NCI-H446 (cell line): ENCODE results near the gene NPC1L1.

Source experiments
- DNase-seq, 2 experiments: peaks; one replicate each; lab custom pipeline; 2025; lab: John Stamatoyannopoulos, UW

Gene NPC1L1, protein sequence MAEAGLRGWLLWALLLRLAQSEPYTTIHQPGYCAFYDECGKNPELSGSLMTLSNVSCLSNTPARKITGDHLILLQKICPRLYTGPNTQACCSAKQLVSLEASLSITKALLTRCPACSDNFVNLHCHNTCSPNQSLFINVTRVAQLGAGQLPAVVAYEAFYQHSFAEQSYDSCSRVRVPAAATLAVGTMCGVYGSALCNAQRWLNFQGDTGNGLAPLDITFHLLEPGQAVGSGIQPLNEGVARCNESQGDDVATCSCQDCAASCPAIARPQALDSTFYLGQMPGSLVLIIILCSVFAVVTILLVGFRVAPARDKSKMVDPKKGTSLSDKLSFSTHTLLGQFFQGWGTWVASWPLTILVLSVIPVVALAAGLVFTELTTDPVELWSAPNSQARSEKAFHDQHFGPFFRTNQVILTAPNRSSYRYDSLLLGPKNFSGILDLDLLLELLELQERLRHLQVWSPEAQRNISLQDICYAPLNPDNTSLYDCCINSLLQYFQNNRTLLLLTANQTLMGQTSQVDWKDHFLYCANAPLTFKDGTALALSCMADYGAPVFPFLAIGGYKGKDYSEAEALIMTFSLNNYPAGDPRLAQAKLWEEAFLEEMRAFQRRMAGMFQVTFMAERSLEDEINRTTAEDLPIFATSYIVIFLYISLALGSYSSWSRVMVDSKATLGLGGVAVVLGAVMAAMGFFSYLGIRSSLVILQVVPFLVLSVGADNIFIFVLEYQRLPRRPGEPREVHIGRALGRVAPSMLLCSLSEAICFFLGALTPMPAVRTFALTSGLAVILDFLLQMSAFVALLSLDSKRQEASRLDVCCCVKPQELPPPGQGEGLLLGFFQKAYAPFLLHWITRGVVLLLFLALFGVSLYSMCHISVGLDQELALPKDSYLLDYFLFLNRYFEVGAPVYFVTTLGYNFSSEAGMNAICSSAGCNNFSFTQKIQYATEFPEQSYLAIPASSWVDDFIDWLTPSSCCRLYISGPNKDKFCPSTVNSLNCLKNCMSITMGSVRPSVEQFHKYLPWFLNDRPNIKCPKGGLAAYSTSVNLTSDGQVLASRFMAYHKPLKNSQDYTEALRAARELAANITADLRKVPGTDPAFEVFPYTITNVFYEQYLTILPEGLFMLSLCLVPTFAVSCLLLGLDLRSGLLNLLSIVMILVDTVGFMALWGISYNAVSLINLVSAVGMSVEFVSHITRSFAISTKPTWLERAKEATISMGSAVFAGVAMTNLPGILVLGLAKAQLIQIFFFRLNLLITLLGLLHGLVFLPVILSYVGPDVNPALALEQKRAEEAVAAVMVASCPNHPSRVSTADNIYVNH (N-terminal part only)

GRCh38 chr7:44541028-44541869 lies at the start of gene NPC1L1:
TSS of gene NPC1L1 (minus strand) at chr7:44541330. CDS start at chr7:44541259, 71 bp downstream.
- no peak for DNase-seq

- DNase-seq: no peak
Observed at GRCh38 chr7:44590910-44591309, 49.8 kb upstream of the NPC1L1 start.

GRCh38 chr7:44587843-44588711 lies 46.9 kb upstream of the NPC1L1 start:
- peak; percentile 19 to 52 for DNase-seq

DNA sequence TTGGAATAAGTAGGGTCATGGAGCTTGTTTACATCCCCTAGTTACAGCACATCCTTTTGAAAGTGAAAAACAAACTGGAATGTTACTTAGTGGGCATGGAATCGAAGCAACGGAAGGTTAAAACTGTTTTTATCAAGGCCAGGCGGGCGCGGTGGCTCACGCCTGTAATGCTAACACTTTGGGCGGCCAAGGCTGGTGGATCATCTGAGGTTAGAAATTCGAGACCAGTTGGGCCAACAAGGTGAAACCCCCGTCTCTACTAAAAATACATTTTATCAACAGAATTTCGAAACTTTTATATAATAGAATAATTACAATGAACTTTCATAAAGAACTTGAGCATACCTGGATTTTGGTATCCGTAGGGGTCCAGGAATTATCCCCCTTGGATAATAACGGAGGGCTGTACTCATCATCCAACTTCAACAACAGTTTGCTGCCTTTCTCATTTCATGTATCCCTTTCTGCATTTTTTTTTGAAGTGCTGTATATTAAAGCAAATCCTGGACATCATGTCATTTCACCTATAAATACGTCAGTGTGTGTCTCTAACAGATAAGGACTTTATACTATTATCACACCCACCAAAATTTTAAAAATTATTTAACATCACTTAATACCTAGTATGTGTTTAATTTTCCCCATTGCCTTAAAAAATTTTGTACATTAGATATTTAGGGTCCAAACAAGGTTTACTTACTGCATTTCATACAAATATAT lies 42.2 kb upstream of the NPC1L1 start:
- no peak for DNase-seq

DNA sequence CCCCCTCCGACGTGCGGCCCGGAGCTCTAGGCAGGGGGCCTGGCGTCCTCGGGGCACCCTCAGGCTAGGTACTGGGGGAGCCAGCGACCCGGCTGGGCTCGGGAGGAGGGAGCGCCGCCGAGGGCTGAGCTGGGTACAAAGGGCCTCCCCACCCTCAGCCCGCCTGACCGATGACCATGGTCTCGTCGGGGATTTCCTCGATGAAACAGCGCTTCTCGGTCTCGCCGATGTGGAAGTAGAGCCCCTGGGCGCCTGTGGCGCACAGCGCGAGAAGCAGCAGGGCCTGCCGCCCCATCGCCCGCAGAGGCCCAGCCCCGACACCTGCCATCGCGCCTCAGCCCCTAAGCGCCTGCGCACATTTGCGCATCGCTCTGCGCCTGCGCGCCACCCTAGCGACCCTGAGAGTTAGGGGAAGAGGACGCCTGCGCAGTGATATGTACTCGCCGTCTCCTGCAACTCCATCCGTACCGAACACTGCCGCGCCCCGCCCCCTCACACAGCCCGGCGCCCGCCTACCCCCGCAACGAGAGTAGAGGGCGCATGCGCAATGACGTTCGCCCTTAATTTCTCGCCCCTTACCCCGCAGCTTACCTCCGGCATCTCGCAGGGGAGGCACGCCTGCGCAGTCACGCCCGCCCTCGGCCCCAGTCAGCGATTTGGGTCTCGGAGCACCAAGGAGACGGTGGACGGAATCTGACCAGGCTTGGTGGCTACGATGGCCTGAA lies 40.9 kb upstream of the NPC1L1 start, which contains the start of gene TMED4:
TMED4 (minus strand) TSS at position 353 of the 725 bp plus-strand sequence; CDS start at position 328, 25 bp downstream.
- peak; percentile 98 to 99 for DNase-seq

DNA sequence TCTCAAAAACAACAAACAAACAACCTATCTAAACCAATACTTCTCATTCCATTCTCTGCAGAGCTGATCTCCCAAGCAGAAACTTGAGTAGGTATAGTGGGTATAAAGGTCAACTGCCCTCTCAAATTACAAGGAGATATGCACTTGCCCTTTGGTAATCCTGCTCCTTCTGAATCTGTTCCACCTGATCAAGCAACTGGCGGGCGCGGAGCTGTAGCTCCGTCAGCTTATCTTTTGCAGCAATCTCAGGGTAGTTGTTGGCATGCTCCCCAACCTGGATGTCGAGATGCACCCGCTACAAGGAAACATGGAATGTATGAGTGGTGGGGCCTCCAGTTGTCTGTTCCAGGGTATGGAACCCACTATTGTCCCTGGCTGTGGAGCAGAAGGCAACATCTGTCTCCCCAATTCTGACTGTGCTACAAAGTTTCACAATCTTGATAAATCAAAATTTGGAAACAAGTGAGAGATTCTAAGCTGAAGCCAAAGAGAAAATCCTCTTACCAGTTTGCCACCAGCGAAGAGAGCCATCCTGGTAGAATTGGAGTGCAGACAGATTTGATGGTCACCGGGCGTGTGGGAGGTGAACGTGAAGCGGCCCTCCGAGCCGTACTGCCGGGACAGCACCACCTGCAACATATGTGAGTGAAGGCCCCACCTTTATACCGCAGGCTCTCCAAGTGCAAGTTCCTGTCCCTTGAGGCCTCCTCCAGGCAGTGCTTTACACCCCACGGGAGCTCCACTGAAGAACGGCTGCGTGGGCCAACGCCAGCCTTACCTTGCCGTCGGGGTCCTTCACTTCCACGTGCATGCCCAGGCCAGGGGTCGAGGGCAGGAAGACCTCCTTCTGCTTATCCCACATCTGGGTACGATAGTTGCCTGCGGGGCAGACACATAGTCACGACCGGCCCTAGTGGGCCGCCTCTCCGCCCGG lies 40.1 kb upstream of the NPC1L1 start:
- DNase-seq: no peak

DNA sequence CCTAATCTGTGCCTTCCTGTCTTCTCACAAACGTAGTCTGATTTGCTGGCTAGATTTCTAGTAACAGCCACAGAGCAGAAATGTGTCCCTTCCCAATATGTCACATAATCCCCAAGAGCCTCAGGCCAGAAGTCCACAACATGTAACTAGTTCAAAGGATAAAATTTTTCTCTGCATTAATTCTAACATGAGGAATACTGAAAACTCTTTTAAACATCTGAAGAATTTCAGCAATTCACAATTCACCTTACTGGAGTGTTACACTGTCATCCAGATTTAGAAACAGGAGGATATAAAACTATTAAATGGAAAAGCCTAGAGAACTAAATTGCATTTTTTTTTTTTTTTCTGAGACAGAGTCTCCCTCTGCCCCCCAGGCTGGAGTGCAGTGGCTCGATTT lies 35.1 kb upstream of the NPC1L1 start:
- no peak for DNase-seq

- DNase-seq: no peak
Observed at GRCh38 chr7:44575054-44575453, 33.9 kb upstream of the NPC1L1 start.

- no peak for DNase-seq
Observed at GRCh38 chr7:44574287-44574872, 33.2 kb upstream of the NPC1L1 start.

- DNase-seq: peak; percentile 88 to 98
Observed at GRCh38 chr7:44573464-44574286, 32.5 kb upstream of the NPC1L1 start, which contains the start of gene DDX56. TSS of gene DDX56 (minus strand) at chr7:44573908. CDS start at chr7:44573895, 13 bp downstream.

- no peak for DNase-seq
Observed at GRCh38 chr7:44572771-44573170, 31.6 kb upstream of the NPC1L1 start.

DNA sequence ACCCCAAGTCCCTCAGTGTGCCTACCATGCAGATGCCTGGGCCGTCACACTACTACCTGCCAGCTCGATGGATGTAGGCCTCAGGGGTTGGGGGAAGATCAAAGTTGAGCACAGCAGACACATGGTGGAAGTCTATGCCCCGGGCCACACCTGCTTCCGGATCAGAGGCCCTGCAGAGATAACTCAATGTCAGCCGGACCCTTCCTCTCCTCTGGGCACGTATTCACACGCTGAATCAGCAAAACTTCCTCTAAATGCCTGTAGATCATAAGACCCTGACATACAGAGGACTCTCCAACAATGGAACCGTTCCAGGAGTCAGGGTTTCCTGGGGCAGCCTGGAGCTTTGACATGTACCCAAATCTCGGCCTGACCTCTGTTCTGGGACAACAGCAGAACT lies 28.8 kb upstream of the NPC1L1 start:
- no peak for DNase-seq

DNA sequence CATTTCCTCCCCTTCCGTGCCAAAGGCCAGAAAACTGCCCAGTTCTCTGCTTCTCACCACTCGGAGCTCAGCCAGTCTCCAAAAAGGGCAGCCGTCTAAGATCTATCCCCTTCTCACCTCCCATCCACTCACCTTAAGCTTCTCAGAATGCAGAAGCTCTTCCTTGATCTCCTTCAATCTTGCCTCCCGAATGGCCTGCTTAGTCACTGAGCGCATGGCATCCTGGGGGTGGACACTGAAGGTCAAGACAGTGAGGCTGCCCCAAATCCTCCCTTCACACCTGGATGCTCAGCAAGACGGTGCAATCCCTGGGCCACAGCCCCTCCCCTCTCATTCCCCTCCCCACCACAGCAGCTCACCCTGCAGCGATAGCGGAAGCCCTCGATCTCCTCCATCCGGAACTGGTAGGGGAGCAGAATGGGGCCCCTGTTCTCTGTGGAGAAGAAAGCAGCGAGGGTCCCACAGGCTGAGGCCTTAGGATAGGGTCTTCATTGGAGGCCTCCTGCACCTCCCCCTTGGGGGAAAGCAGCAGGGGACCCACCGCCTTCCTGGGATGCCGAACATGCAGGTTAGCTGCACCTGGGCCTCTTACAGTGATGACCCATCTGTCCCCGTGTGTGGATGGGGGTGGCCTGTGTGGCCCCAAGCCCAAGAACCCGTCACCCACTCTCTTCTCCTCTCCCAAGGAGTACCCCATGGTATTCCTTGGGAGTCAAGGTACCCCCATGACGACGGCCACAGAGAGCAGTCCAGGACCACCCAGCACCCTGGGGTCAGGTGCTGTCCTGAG lies 27.8 kb upstream of the NPC1L1 start:
- no peak for DNase-seq

- DNase-seq: no peak
Observed at GRCh38 chr7:44567884-44568283, 26.8 kb upstream of the NPC1L1 start.

GRCh38 chr7:44566680-44567079 lies 25.6 kb upstream of the NPC1L1 start:
- DNase-seq: no peak
